Stimulated activated CD4-positive, alpha-beta T cell treated with anti-CD3 and anti-CD28 coated beads, Interleukin-15, amount 100 ng/mL, for 24 hours (primary cell): ENCODE data around the gene SDF4.
"Not testable (repeated sequence)": the region's sequence is repeated elsewhere in the genome, so short reads cannot be mapped to it uniquely, and the experiment has no call there.

Source experiments
- DNase-seq: peaks from one replicate; pipeline ENCODE4 v3.0.0-alpha.2; 2020

Gene SDF4

DNA sequence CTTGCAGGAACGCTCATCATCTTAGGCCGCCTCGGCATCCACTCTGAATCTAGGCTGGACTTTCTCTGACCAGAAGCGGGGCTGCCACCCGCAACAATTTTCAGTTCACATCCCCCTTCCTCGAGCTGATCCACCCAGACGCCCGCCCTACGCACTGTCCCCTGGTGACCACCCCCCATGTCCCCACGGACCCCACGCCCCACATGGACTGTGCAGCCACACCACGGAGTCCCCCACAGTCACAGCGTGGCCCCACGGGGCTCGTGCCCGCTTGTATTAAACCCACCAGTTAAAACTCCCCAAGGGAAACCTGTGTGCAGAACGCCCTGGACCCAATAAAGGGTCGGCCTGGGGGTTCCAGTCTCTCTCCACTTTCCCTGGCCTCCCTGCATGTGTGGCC, 27.7 kb upstream of the SDF4 start:
- no peak for DNase-seq

GRCh38 chr1:1259119-1259488, 27.3 kb upstream of the SDF4 start:
- DNase-seq = no peak

DNA sequence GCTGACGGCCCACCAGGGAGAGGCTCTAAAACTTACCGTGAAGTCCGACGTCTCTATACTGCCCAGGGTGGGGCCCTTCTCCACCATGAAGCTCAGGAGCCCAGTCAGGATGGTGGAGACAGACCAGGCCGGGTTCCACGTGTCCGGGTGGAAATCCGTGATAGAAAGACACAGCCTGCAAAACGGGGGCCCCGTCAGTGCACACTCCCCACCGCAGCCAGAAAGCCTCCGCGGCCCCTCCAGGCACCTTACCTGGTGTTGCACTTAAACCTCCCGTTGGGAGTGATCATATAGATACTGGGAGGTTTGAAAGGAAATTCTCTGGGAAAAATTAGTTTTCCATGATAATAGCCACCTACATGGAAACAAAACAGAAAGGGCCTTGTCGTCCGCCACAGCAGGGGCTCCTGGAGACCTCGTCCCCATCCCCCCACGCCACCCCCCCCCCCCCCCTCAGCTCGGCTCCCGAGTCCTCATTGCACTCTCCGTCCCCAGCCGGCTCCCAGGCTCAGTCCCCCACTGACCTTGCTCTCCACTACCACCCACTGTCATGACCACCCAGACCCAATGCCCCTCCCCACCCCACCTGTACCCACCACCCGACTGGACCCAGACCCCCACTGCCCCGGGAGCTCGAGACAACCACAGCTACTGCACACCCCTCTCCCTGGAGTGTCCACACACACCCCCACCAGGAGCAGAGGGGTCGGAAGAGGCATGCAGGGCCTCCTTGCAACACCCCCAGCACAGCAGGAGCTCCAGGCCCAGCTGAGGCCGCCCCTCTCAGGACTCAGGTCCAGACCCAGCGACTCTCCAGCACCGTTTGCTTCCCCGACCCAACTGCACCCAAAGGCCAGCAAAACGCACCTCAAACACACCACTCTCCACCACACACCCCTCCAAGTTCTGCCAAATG, 25.4 kb upstream of the SDF4 start:
- DNase-seq = no peak

DNA sequence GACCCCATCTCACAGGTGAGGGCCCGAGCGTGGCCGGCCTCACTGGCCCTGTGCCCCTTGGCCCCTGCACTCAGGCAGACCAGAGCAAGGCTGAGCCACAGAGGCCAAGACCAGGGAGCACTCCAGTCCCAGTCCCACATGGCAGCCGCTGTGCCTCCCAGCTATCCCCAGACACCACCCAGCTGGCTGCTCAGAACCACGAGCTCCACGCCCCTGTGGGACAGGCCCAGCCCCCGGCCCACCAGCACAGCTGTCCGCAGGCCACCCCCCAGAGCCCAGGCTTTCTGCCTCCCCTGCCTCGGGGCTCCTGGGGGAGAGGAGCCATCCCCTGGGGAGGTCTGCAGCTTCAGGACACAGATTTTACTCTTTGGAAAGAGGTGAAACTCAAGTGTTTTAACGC, 23.8 kb upstream of the SDF4 start:
- no peak for DNase-seq

DNA sequence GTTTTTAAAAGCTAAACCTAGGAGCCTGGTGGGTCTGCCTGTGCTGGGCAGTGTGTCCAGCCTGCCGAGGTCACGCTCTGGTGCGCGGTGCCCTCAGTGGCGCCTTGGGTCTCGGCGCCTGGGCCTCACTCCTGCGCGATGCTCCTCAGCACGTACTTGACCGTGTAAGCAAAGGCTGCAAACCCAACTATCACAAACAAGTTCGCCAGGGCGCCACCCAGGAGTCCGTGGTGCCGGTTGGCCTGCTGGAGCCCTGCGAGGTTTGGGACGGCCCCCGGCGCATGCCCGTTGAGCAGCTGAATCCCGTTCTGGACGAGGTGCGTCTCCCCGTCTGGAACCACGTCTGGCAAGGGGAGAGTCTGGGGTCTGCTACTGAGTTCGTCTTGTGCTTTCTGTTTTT, 23.3 kb upstream of the SDF4 start:
- DNase-seq = no peak

GRCh38 chr1:1254667-1254998, 22.8 kb upstream of the SDF4 start:
- DNase-seq = no peak

DNA sequence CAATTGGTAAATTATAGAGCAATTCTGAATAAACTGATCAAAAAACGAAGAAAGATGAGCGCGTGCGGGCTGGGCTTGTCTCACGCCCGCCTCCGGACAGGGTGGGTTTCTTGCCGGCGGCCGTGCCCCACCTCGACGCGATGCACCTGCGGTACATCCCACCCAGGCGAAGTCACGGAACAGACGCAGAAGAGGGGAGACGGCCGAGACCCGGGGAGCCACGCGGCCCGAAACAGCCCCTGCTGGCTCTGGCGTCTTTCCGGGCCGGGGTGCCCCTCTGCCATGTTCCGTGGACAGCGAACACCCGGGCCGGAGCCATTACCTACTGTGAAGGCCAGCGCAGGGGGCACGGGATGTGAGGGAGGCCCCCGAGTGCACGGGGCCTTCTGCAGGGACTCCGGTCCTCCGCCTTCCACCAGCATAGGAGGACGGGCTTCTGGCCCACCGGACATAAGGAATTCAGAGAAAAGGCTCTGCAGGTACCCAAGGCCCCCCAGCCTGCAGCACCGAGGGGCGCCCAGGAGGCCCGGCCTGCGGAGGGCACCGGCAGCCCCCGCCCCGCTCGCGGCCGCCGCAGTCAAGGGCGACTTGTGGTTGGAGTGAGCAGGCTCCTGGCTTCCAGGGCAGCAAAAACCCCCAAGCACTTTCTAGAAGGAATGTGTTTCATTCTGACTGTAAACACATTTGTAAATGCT, 22.3 kb upstream of the SDF4 start:
- no peak for DNase-seq

GRCh38 chr1:1253314-1253713, 21.5 kb upstream of the SDF4 start:
- DNase-seq = no peak

GRCh38 chr1:1250786-1251284, 19.0 kb upstream of the SDF4 start:
- peak; percentile 73 for DNase-seq

DNA sequence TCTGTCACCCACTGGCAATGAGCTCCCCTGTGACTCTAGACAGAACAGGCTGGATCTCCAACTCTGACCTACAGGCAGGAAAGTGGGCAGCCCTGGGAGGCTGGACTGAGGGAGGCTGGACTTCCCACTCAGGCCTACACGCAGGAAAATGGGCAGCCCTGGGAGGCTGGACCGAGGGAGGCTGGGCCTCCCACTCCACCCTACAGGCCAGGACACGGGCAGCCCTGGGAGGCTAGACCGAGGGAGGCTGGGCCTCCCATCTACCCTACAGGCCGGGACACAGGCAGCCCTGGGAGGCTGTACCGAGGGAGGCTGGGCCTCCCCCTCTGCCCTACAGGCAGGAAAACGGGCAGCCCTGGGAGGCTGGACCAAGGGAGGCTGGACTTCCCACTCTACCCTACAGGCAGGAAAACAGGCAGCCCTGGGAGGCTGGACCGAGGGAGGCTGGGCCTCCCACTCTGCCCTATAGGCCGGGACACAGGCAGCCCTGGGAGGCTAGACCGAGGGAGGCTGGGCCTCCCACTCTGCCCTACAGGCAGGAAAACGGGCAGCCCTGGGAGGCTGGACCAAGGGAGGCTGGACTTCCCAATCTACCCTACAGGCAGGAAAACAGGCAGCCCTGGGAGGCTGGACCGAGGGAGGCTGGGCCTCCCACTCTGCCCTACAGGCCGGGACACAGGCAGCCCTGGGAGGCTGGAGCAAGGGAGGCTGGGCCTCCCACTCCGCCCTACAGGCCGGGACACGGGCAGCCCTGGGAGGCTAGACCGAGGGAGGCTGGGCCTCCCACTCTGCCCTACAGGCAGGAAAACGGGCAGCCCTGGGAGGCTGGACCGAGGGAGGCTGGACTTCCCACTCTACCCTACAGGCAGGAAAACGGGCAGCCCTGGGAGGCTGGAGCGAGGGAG, 16.5 kb upstream of the SDF4 start:
- not testable (repeated sequence) for DNase-seq

GRCh38 chr1:1247341-1247913, 15.6 kb upstream of the SDF4 start:
- DNase-seq = no peak

DNA sequence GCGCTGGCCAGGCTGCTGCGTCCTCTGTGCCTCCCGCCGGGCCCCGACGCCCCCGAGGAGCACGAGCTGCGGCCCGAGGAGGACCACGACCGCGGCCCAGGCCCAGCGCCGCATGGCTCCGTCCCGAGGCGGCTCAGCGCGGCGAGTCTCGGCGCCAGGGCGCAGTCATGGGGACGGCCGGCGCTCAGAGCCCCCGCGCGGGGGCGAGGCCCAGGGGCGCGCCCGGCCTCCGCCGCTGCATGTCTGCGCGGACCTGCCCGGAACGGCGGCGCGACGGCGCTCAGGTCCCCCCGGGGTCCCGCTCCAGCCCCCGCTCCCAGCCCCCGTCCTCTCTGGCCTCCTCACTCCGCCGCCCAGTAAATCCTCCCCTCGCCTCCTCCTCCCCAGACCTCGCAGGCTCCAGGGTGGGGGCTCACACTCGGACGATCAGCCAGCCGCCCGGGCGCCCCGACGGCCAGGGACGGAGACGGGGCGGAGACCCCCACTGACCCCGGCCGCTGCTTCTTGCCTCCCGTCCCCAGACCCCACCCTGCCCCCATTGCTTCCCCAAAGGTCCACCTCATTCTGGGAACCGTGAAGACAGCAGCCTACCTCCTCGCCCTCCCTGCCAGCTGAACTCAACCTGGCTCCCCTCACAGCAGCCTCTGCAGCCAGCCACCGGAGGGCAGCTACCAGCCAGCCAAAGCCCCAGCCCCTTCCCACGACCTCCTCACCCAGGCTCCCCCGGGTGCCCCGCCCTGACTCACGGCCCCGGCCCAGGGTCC, 15.0 kb upstream of the SDF4 start, which contains the start of gene C1QTNF12:
TSS of gene C1QTNF12 (minus strand) at position 146 of the 764 bp plus-strand sequence. CDS start at position 114, 32 bp downstream.
- DNase-seq = no peak

GRCh38 chr1:1245817-1246576, 14.2 kb upstream of the SDF4 start:
- no peak for DNase-seq

GRCh38 chr1:1245178-1245816, 13.5 kb upstream of the SDF4 start:
- no peak for DNase-seq

GRCh38 chr1:1244192-1244811, 12.5 kb upstream of the SDF4 start:
- no peak for DNase-seq

DNA sequence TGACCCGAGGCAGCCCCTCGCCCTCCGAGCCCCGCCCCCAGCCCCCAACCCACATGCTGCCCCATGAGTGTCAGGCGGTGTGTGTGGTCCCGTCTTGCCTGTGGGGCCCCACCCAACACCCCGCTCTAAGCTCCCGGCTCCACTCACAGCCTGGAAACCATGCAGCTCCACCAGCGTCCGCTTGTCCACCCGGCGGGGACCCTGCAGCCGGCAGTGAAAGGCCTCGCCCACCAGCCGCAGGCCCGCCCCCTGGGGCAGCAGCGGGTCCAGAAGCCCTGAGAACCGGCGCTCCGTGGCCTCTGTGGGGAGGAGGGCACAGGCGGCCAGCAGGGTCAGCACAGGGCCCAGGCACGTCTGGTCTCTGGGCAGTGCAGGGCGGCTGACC, 12.0 kb upstream of the SDF4 start:
- DNase-seq = no peak

- DNase-seq = no peak
Measured at GRCh38 chr1:1243266-1243660, 11.5 kb upstream of the SDF4 start.

DNA sequence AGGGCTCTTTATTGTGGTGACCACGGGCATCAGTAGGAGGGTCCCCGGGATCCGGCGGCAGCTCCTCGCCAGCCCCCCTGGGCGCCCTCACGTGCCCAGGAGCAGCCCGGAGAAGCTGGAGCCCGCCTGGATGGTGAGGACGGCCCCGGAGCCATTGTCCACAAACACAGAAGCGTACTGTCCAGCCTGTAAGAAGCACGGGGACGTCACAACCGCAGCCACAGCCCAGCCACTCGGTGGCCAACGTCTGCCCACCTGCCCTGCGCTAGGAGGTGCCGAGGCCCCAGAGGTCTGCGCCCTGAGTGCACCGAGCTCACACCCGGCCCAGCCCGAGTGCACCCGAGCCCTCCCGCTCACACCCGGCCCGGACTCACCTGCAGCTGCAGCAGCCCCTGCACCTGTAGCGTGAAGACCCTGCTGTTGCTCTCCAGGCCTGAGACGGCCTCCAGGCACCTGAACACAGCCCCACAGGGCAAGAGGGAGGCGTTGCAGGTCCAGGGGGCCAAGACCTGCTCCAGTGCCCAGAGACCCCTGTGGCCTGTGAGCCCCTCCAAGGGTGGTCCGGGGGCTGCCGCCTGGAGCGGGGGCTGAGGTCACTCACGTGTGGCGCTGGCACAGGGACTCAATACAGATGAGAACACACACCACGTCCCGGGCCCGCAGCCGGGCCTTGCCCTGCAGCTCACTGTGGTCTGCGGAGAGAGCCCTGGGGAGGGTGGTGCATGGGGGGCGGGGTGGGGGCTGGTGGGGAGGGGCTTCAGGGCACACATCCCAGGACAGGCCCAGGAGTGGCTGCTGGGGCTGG, 10.9 kb upstream of the SDF4 start:
- DNase-seq = no peak

DNA sequence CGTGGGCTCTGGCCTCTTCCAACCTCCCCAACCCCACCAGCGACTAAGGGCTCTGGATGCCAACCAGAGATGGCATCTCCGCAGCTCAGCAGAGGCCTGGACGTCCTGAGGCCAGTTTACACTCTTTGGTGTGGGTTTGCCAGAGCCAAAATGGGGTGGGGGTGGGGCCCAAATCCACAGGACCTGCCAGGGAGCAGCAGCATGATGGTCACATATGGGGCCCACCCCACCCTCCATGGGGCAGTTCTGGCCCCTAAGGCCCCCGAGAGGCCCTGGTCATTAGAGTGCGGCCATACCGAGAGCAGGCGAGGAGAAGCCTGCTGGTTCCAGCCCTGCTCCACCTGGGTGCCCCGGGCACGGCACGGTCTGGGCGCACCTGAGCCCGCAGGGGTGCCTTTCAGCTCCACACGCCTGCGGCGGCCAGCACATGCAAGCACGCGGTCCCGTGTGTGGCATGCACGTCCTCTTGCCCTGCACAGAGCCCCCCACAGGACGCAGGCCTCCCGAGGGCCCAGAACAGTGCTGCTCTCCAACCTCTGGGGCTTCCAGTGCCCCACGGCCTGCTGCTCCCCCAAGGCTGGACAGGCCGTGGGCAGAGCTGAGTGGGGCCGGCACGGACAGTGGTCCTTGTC, 9.9 kb upstream of the SDF4 start:
- no peak for DNase-seq
